ENCODE results near the gene TRIM65. TPM values are rescaled to one million over a fixed set of nuclear protein-coding genes. Genes with fewer than 3 reads are reported as not detected.

Gene TRIM65
- total and polyA plus RNA-seq, 2 experiments from 2014 or later: 12.5 to 16.8 TPM

DNA sequence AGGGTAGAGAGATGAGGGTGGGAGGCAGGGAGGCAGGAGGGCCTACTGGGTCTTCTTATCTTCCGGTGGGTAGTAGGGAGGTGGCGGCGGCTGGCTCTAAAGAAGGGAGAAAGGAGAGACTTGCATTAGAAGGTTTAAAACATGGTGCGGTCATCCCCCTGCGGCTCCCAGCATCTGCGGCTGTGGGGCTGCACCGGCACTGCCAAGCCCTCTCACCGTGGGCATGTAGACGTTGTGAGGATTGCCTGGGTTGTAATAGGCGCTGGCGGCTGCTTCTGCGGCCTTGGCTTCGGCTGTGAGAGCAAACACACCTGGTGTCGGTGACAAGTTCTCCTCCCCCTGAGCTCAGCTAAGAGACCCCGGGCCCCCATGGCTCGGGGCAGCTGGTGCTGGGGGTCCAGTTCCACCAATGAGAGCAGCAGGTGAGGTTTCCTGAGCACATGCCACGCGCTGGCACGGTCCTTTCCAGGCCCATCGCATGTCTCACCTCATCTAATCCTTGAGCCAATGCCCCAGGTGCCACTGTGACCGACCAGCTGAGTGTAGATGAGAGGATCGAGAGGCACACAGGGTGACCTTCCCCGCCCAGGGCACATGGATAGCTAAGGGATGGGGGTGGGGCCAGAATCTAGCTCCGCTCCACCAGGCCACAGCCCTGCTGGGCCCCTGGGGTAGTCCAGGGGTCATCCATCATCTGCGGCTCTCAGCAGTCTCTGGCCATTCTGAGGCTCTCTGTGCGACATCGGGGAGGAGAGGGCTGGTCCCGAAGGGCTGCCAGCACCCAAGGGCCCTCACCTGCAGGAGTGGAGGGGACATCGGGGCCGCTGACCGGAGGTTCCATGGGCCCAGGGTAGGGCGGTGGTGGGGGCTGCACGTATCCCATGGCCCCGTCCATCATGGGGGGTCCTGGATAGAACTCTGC lies 49.8 kb downstream of the TRIM65 start:
- Histone ChIP-seq H3K9me2 (replicated peaks; ENCODE audit: insufficient read depth) (no peaks in the 10 kb centered on the region), H3K79me2 (peaks cover 3% of the 10 kb centered on the region), H3K36me3 (replicated peaks; ENCODE audit: insufficient read depth, low read depth) (no peaks in the 10 kb centered on the region), H4K20me1 (ENCODE audit: insufficient read depth, poor library complexity, severe bottlenecking) (no peaks in the 10 kb centered on the region), H3K4me3 (no peak overlapping the region), H3K9me3 (ENCODE audit: low read depth) (no peaks in the 10 kb centered on the region), H3K27me3 (no peaks in the 10 kb centered on the region), H2AFZ (no peak overlapping the region), H3K4me2 (no peak overlapping the region), H3K4me1 (ENCODE audit: insufficient read depth) (peaks cover 22% of the 10 kb centered on the region), H3K27ac (peak overlapping the region; percentile 90)
- TF ChIP-seq, protein P1, sequence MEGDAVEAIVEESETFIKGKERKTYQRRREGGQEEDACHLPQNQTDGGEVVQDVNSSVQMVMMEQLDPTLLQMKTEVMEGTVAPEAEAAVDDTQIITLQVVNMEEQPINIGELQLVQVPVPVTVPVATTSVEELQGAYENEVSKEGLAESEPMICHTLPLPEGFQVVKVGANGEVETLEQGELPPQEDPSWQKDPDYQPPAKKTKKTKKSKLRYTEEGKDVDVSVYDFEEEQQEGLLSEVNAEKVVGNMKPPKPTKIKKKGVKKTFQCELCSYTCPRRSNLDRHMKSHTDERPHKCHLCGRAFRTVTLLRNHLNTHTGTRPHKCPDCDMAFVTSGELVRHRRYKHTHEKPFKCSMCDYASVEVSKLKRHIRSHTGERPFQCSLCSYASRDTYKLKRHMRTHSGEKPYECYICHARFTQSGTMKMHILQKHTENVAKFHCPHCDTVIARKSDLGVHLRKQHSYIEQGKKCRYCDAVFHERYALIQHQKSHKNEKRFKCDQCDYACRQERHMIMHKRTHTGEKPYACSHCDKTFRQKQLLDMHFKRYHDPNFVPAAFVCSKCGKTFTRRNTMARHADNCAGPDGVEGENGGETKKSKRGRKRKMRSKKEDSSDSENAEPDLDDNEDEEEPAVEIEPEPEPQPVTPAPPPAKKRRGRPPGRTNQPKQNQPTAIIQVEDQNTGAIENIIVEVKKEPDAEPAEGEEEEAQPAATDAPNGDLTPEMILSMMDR (IDR thresholded peaks at IDR 0.05; ENCODE audit: poor library complexity): no peak
- no peak for TF ChIP-seq EZH2phosphoT487 (IDR thresholded peaks at IDR 0.05; ENCODE audit: low read depth, severe bottlenecking, unreplicated experiment)
- TF ChIP-seq EZH2 (IDR thresholded peaks at IDR 0.05; ENCODE audit: borderline replicate concordance): no peak
- DNase-seq (ENCODE audit: low spot score): no peak
- 95% methylated on average over 34 of the region's 34 CpGs for WGBS (ENCODE audit: low lambda C conversion rate, missing lambda C conversion rate)

DNA sequence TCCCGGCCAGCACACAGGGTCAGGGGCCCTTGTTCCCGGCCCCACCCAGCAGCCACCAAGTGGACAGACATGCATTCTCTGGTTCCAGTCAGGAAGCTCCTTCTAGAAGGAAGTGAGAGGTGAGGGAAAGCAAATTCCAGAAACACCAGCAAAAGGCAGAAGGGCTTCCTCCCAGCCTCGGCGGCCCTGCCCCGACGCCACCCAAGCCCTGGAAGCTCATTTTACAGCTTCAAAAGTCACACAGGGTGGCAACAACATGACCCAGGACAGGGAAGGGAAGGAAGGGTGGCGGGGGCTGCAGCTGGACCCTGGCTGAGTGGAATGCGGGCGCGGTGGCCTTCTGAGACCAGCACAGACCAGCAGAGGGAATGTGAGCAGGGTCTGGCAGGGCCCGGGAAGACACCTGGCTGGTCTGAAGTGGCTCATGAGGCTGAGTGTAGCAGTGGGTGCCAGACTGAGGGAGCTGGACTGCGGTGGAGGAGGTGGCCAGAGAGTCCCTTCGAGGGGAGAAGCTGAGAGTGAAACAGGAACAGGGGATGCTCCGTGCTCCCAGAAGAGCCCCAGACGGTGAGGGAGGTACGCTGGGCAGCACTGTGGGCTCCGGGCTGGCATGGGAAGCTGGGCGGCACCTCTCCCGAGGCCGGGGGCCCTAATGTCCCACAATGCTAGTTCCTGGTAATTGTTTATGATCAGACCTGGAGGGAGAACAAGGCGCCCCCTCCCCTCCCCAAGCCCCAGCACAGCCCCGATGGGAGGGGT lies 50.6 kb downstream of the TRIM65 start:
- H3K4me2 ChIP-seq: no peak overlapping the region
- no peak overlapping the region for H3K4me3 ChIP-seq
- no peaks in the 10 kb centered on the region for H3K9me3 ChIP-seq (ENCODE audit: low read depth)
- no peaks in the 10 kb centered on the region for H3K36me3 ChIP-seq (replicated peaks; ENCODE audit: insufficient read depth, low read depth)
- 84% methylated on average over 20 of the region's 22 CpGs for WGBS (ENCODE audit: low lambda C conversion rate, missing lambda C conversion rate)
- no peak for DNase-seq (ENCODE audit: low spot score)
- TF ChIP-seq, protein P1 (IDR thresholded peaks at IDR 0.05; ENCODE audit: poor library complexity): no peak
- TF ChIP-seq EZH2 (IDR thresholded peaks at IDR 0.05; ENCODE audit: borderline replicate concordance): no peak
- TF ChIP-seq EZH2phosphoT487 (IDR thresholded peaks at IDR 0.05; ENCODE audit: low read depth, severe bottlenecking, unreplicated experiment): no peak
- H3K27me3 ChIP-seq: no peaks in the 10 kb centered on the region
- H3K79me2 ChIP-seq: peaks cover 2% of the 10 kb centered on the region
- H3K4me1 ChIP-seq (ENCODE audit: insufficient read depth): peaks cover 22% of the 10 kb centered on the region
- peak overlapping the region; percentile 90 for H3K27ac ChIP-seq
- H2AFZ ChIP-seq: no peak overlapping the region
- H3K9me2 ChIP-seq (replicated peaks; ENCODE audit: insufficient read depth): no peaks in the 10 kb centered on the region
- no peaks in the 10 kb centered on the region for H4K20me1 ChIP-seq (ENCODE audit: insufficient read depth, poor library complexity, severe bottlenecking)

DNA sequence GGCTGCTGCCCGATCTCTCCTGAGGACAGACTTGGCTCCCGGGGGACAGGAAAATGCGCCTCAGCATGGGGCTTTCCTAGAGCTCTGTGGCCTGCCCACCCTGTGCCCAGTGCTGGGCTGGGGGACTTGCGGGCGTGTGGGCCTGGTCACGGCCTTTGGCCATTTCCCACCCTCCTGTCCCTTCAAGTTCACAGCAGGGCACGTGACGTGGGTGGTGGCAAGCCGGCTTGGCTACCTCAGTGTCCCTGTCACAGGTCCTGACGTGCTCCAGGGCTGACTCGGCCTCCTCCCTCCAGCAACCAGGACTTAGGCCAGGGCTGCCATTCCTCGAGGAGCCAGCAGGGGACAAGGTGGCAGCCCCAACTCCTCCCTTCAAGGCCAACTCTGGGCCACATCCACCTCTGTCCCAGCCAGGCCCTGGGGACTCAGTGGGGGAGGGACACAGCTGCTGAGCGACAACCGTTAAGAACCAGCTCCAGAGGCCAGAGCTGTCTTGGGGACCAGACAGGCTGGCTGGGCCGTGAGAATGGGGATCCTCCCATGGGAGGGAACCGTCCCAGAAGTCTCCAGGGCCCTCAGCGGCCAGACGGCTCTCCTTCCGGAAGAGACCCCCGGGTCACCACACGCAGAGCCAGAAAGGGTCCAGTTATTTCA lies 51.6 kb downstream of the TRIM65 start:
- no peak overlapping the region for H3K4me3 ChIP-seq
- H2AFZ ChIP-seq: no peak overlapping the region
- H3K9me2 ChIP-seq (replicated peaks; ENCODE audit: insufficient read depth): no peaks in the 10 kb centered on the region
- TF ChIP-seq, protein P1 (IDR thresholded peaks at IDR 0.05; ENCODE audit: poor library complexity): peak; percentile 48
- no peak for TF ChIP-seq EZH2 (IDR thresholded peaks at IDR 0.05; ENCODE audit: borderline replicate concordance)
- DNase-seq (ENCODE audit: low spot score): peak; percentile 85
- WGBS (ENCODE audit: low lambda C conversion rate, missing lambda C conversion rate): 59% methylated on average over 21 of the region's 21 CpGs
- no peaks in the 10 kb centered on the region for H3K27me3 ChIP-seq
- H3K36me3 ChIP-seq (replicated peaks; ENCODE audit: insufficient read depth, low read depth): no peaks in the 10 kb centered on the region
- no peaks in the 10 kb centered on the region for H3K9me3 ChIP-seq (ENCODE audit: low read depth)
- no peaks in the 10 kb centered on the region for H3K79me2 ChIP-seq
- H3K4me1 ChIP-seq (ENCODE audit: insufficient read depth): peaks cover 22% of the 10 kb centered on the region
- peak overlapping the region; percentile 90 for H3K27ac ChIP-seq
- H3K4me2 ChIP-seq: peak overlapping the region; percentile 28
- H4K20me1 ChIP-seq (ENCODE audit: insufficient read depth, poor library complexity, severe bottlenecking): no peaks in the 10 kb centered on the region

All from hepatocyte (in vitro differentiated cells).